A673 (cell line): ENCODE data around the gene RASA4B. TPM values are rescaled to one million over a fixed set of nuclear protein-coding genes. Genes with fewer than 3 reads are reported as not detected.

Experiments used
- BruUV-seq: library from RNA; stranded (reverse); fragments of 400-500 nt; replicated peaks from 2 replicates; lab custom pipeline; 2021; lab: Mats Ljungman, UMichigan
- CTCF ChIA-PET: fragments of 300-600 bp; sonication (Branson Sonifier 250); formaldehyde crosslinking; loops from one replicate; lab custom pipeline; 2022; ENCODE audit warnings: antibody characterized with exemption; lab: Charles Lee
- POLR2A ChIA-PET: fragments of 300-600 bp; sonication (Branson Sonifier 250); formaldehyde crosslinking; loops from one replicate; lab custom pipeline; 2022; ENCODE audit warnings: antibody characterized with exemption; ENCODE audit not compliant: low non-redundant PET; lab: Charles Lee
- DNase-seq: peaks from one replicate; pipeline ENCODE4 v3.0.0-alpha.2; 2015; ENCODE audit warnings: low spot score
- H3K27ac ChIP-seq: fragments of 200-600 bp; sonication (generic); 2 replicates; pipeline ENCODE4 v1.5.1; 2016; ENCODE audit warnings: mixed run types, low read depth, mild to moderate bottlenecking, mixed read lengths, antibody characterized with exemption, low read length; ENCODE audit not compliant: poor library complexity, severe bottlenecking
- H3K27me3 ChIP-seq: fragments of 200-600 bp; sonication (generic); replicated peaks from 2 replicates; pipeline ENCODE4 v1.6.1; 2017; ENCODE audit warnings: mixed run types, low read depth, mild to moderate bottlenecking, mixed read lengths, antibody characterized with exemption, low read length; ENCODE audit not compliant: insufficient read depth, poor library complexity
- H3K36me3 ChIP-seq: fragments of 200-600 bp; sonication (generic); 2 replicates; pipeline ENCODE4 v1.6.1; 2016; ENCODE audit warnings: mixed run types, mild to moderate bottlenecking, mixed read lengths, antibody characterized with exemption, low read length; ENCODE audit not compliant: insufficient read depth, poor library complexity, severe bottlenecking
- H3K4me1 ChIP-seq: fragments of 200-600 bp; sonication (generic); 2 replicates; pipeline ENCODE4 v1.6.1; 2017; ENCODE audit warnings: mixed run types, mild to moderate bottlenecking, mixed read lengths, antibody characterized with exemption, low read length; ENCODE audit not compliant: insufficient read depth, poor library complexity, severe bottlenecking
- H3K4me3 ChIP-seq: fragments of 200-600 bp; sonication (generic); 2 replicates; pipeline ENCODE4 v1.5.1; 2016; ENCODE audit warnings: low read depth, mixed run types, mild to moderate bottlenecking, mixed read lengths, low read length; ENCODE audit not compliant: poor library complexity, severe bottlenecking
- H3K9me3 ChIP-seq: fragments of 200-600 bp; sonication (generic); 2 replicates; pipeline ENCODE4 v1.6.1; 2016; ENCODE audit warnings: mixed run types, low read depth, mild to moderate bottlenecking, mixed read lengths, antibody characterized with exemption, low read length; ENCODE audit not compliant: poor library complexity, severe bottlenecking
- EZH2 ChIP-seq: fragments of 200-600 bp; sonication (generic); IDR thresholded peaks from 2 replicates; pipeline ENCODE4 v1.6.1; 2017; ENCODE audit warnings: borderline replicate concordance, low read depth, mild to moderate bottlenecking, mixed read lengths, antibody characterized with exemption, low read length; ENCODE audit not compliant: poor library complexity, severe bottlenecking
- intact Hi-C: fragments of 100-400 bp; cut with micrococcal nuclease; formaldehyde crosslinking; loops from one replicate; pipeline ENCODE4 v1.10.0; 2022; ENCODE audit not compliant: unreplicated experiment
- total RNA-seq: library from RNA; stranded (reverse); gene quantifications from 2 replicates; pipeline ENCODE4 v1.2.3, GENCODE V29; 2021
- TF ChIP-seq, protein P1 (sequence below): fragments of 300-800, 200-600 bp; sonication (generic); conservative IDR thresholded peaks from 2 replicates; pipeline ENCODE4 v1.5.1; 2017; ENCODE audit warnings: low read depth, mild to moderate bottlenecking, antibody characterized with exemption, low read length, moderate library complexity, mixed read lengths

Gene RASA4B
- total RNA-seq, 1 experiment from 2014 or later: 1.8 TPM

DNA sequence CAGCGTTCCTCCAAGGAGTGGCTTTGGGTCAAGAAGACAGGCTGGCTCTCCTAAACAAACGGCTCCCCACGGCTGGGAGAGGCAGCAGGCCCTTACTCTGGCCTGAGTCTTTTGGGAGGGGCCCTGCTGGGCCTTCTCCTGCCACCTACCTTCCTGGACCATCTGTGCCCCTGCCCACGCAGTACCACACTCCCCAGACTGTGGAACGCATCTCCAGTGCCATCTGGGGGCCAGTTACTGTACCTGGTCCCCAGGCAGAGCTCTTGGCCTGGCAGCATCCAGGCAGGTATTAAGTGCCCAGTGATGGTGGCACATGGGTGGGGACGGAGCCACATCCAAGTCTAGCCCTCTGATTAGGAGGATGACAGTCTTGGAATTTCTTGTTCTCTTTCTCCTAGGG is 67.3 kb downstream of the RASA4B start:
- ChIA-PET CTCF (interaction anchor here (0.7 kb wide), 1 partner anchor 627 kb away, joined by 9 read pairs; no protein-coding TSS in a partner anchor), POLR2A (no interaction called here)
- Histone ChIP-seq H3K27ac (no peak overlapping the region), H3K4me3 (no peak overlapping the region), H3K36me3 (no peaks in the 10 kb centered on the region), H3K4me1 (no peaks in the 10 kb centered on the region), H3K27me3 (no peaks in the 10 kb centered on the region), H3K9me3 (no peaks in the 10 kb centered on the region)
- BruUV-seq: no TSS peak
- DNase-seq: no peak
- intact Hi-C loops: no loop called here
- TF ChIP-seq EZH2: no peak
- TF ChIP-seq, protein P1, sequence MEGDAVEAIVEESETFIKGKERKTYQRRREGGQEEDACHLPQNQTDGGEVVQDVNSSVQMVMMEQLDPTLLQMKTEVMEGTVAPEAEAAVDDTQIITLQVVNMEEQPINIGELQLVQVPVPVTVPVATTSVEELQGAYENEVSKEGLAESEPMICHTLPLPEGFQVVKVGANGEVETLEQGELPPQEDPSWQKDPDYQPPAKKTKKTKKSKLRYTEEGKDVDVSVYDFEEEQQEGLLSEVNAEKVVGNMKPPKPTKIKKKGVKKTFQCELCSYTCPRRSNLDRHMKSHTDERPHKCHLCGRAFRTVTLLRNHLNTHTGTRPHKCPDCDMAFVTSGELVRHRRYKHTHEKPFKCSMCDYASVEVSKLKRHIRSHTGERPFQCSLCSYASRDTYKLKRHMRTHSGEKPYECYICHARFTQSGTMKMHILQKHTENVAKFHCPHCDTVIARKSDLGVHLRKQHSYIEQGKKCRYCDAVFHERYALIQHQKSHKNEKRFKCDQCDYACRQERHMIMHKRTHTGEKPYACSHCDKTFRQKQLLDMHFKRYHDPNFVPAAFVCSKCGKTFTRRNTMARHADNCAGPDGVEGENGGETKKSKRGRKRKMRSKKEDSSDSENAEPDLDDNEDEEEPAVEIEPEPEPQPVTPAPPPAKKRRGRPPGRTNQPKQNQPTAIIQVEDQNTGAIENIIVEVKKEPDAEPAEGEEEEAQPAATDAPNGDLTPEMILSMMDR: peak; percentile 29; the same call in 1 of the 2 replicates

- BruUV-seq: no TSS peak
These were observed 68.4 kb downstream of the RASA4B start for GRCh38 chr7:102449136-102449535.

GRCh38 chr7:102447311-102447710 is 70.3 kb downstream of the RASA4B start:
- DNase-seq: no peak
- POLR2A ChIA-PET: no interaction called here
- Histone ChIP-seq H3K4me1 (no peaks in the 10 kb centered on the region), H3K36me3 (no peaks in the 10 kb centered on the region), H3K27ac (no peak overlapping the region), H3K27me3 (no peaks in the 10 kb centered on the region), H3K4me3 (no peak overlapping the region), H3K9me3 (no peaks in the 10 kb centered on the region)
- BruUV-seq: no TSS peak
- CTCF ChIA-PET: no interaction called here
- TF ChIP-seq, protein P1: no peak
- TF ChIP-seq EZH2: no peak
- intact Hi-C loops: no loop called here

More at GRCh38 chr7:102449136-102449535, 68.4 kb downstream of the RASA4B start:
- no peaks in the 10 kb centered on the region for H3K36me3 ChIP-seq
- H3K4me1 ChIP-seq: no peaks in the 10 kb centered on the region
- POLR2A ChIA-PET: no interaction called here
- no peaks in the 10 kb centered on the region for H3K9me3 ChIP-seq
- CTCF ChIA-PET: no interaction called here
- H3K27me3 ChIP-seq: no peaks in the 10 kb centered on the region
- no peak overlapping the region for H3K27ac ChIP-seq
- intact Hi-C loops: no loop called here
- TF ChIP-seq EZH2: no peak
- TF ChIP-seq, protein P1: no peak
- no peak overlapping the region for H3K4me3 ChIP-seq
- no peak for DNase-seq
